ENCODE data around the gene RNF208.

The RNF208 gene

GRCh38 chr9:137256856-137257255 lies 34.8 kb upstream of the RNF208 start:
- Mint-ChIP-seq H3K36me3 (ENCODE audit: low read depth) (no peaks in the 10 kb centered on the region), H3K4me3 (peak overlapping the region; percentile 87)

GRCh38 chr9:137256362-137256761 lies 34.3 kb upstream of the RNF208 start:
- no peak overlapping the region for H3K27ac Mint-ChIP-seq
- H3K9me3 Mint-ChIP-seq, result no peaks in the 10 kb centered on the region
- no peaks in the 10 kb centered on the region for H3K27me3 Mint-ChIP-seq (ENCODE audit: low read depth)

More at GRCh38 chr9:137256856-137257255, 34.8 kb upstream of the RNF208 start:
- no peaks in the 10 kb centered on the region for H3K27me3 Mint-ChIP-seq (ENCODE audit: low read depth)
- H3K4me1 Mint-ChIP-seq (ENCODE audit: low read depth), result peaks cover 10% of the 10 kb centered on the region
- peak overlapping the region; percentile 15 for H3K27ac Mint-ChIP-seq
- no peaks in the 10 kb centered on the region for H3K9me3 Mint-ChIP-seq

GRCh38 chr9:137255448-137256114 lies 33.5 kb upstream of the RNF208 start:
- H3K4me1 Mint-ChIP-seq (ENCODE audit: low read depth), result peaks cover 10% of the 10 kb centered on the region
- H3K9me3 Mint-ChIP-seq, result no peaks in the 10 kb centered on the region
- H3K27ac Mint-ChIP-seq, result peak overlapping the region; percentile 83
- H3K36me3 Mint-ChIP-seq (ENCODE audit: low read depth), result no peaks in the 10 kb centered on the region
- no peaks in the 10 kb centered on the region for H3K27me3 Mint-ChIP-seq (ENCODE audit: low read depth)
- H3K4me3 Mint-ChIP-seq, result peak overlapping the region; percentile 87

More at GRCh38 chr9:137256362-137256761, 34.3 kb upstream of the RNF208 start:
- Mint-ChIP-seq H3K4me1 (ENCODE audit: low read depth) (peaks cover 10% of the 10 kb centered on the region), H3K4me3 (peak overlapping the region; percentile 87), H3K36me3 (ENCODE audit: low read depth) (no peaks in the 10 kb centered on the region)

- Mint-ChIP-seq H3K4me3 (peak within 1 kb of the TSS; percentile 89), H3K36me3 (ENCODE audit: low read depth) (no peaks in the 10 kb centered on the region), H3K27ac (peak within 1 kb of the TSS; percentile 83), H3K9me3 (no peaks in the 10 kb centered on the region), H3K4me1 (ENCODE audit: low read depth) (peaks cover 10% of the 10 kb centered on the region), H3K27me3 (ENCODE audit: low read depth) (no peaks in the 10 kb centered on the region)
These were observed 32.8 kb upstream of the RNF208 start, which contains the start of gene NELFB for GRCh38 chr9:137254624-137255447. Gene NELFB (plus strand): TSS chr9:137255327.

- H3K27ac Mint-ChIP-seq, result peak overlapping the region; percentile 80
- H3K4me1 Mint-ChIP-seq (ENCODE audit: low read depth), result peaks cover 10% of the 10 kb centered on the region
- no peaks in the 10 kb centered on the region for H3K27me3 Mint-ChIP-seq (ENCODE audit: low read depth)
- no peaks in the 10 kb centered on the region for H3K9me3 Mint-ChIP-seq
- no peaks in the 10 kb centered on the region for H3K36me3 Mint-ChIP-seq (ENCODE audit: low read depth)
- H3K4me3 Mint-ChIP-seq, result peak overlapping the region; percentile 89
These were observed 31.9 kb upstream of the RNF208 start for GRCh38 chr9:137253717-137254623.

GRCh38 chr9:137252555-137253506 lies 30.8 kb upstream of the RNF208 start:
- Mint-ChIP-seq H3K4me1 (ENCODE audit: low read depth) (peaks cover 10% of the 10 kb centered on the region), H3K4me3 (no peak overlapping the region), H3K36me3 (ENCODE audit: low read depth) (no peaks in the 10 kb centered on the region), H3K9me3 (no peaks in the 10 kb centered on the region), H3K27ac (no peak overlapping the region), H3K27me3 (ENCODE audit: low read depth) (no peaks in the 10 kb centered on the region)

GRCh38 chr9:137251490-137252268 lies 29.6 kb upstream of the RNF208 start:
- Mint-ChIP-seq H3K27me3 (ENCODE audit: low read depth) (no peaks in the 10 kb centered on the region), H3K4me1 (ENCODE audit: low read depth) (peaks cover 9% of the 10 kb centered on the region), H3K4me3 (no peak overlapping the region), H3K27ac (no peak overlapping the region), H3K9me3 (no peaks in the 10 kb centered on the region), H3K36me3 (ENCODE audit: low read depth) (no peaks in the 10 kb centered on the region)

GRCh38 chr9:137251194-137251461 lies 29.1 kb upstream of the RNF208 start, which contains the start of gene STPG3:
Gene STPG3 (plus strand): TSS chr9:137251286. CDS start chr9:137251287, 1 bp downstream.
- Mint-ChIP-seq H3K4me1 (ENCODE audit: low read depth) (peaks cover 5% of the 10 kb centered on the region), H3K36me3 (ENCODE audit: low read depth) (no peaks in the 10 kb centered on the region), H3K27me3 (ENCODE audit: low read depth) (no peaks in the 10 kb centered on the region), H3K9me3 (no peaks in the 10 kb centered on the region), H3K27ac (no peak within 1 kb of the TSS), H3K4me3 (no peak within 1 kb of the TSS)

GRCh38 chr9:137250329-137251193 lies 28.5 kb upstream of the RNF208 start:
- no peaks in the 10 kb centered on the region for H3K36me3 Mint-ChIP-seq (ENCODE audit: low read depth)
- H3K4me3 Mint-ChIP-seq, result no peak overlapping the region
- no peaks in the 10 kb centered on the region for H3K9me3 Mint-ChIP-seq
- peaks cover 5% of the 10 kb centered on the region for H3K4me1 Mint-ChIP-seq (ENCODE audit: low read depth)
- H3K27me3 Mint-ChIP-seq (ENCODE audit: low read depth), result no peaks in the 10 kb centered on the region
- no peak overlapping the region for H3K27ac Mint-ChIP-seq

- H3K27me3 Mint-ChIP-seq (ENCODE audit: low read depth), result no peaks in the 10 kb centered on the region
- H3K36me3 Mint-ChIP-seq (ENCODE audit: low read depth), result peaks cover 12% of the 10 kb centered on the region
- H3K9me3 Mint-ChIP-seq, result no peaks in the 10 kb centered on the region
- H3K4me1 Mint-ChIP-seq (ENCODE audit: low read depth), result peaks cover 13% of the 10 kb centered on the region
- no peak overlapping the region for H3K4me3 Mint-ChIP-seq
- H3K27ac Mint-ChIP-seq, result no peak overlapping the region
These were observed 25.8 kb upstream of the RNF208 start for GRCh38 chr9:137247916-137248175.

GRCh38 chr9:137247135-137247915 lies 25.3 kb upstream of the RNF208 start:
- no peak overlapping the region for H3K4me3 Mint-ChIP-seq
- peaks cover 18% of the 10 kb centered on the region for H3K36me3 Mint-ChIP-seq (ENCODE audit: low read depth)
- peaks cover 19% of the 10 kb centered on the region for H3K4me1 Mint-ChIP-seq (ENCODE audit: low read depth)
- H3K27me3 Mint-ChIP-seq (ENCODE audit: low read depth), result no peaks in the 10 kb centered on the region
- H3K27ac Mint-ChIP-seq, result no peak overlapping the region
- H3K9me3 Mint-ChIP-seq, result no peaks in the 10 kb centered on the region

Data from T-helper 1 cell treated with Interleukin-12 subunit alpha and Interleukin-12 subunit beta and Interleukin-4 antibody, amounts not matched to agents 30 μg/mL and 1 μg/mL, for 36 hours (primary cell).